DND-41 (cell line): ENCODE data around the gene PBLD.

Experiments
- EZH2 ChIP-seq: IDR thresholded peaks from 3 replicates; pipeline ENCODE4 v1.6.1; 2012; ENCODE audit warnings: borderline replicate concordance, low read depth, mild to moderate bottlenecking, moderate library complexity, low read length, inconsistent platforms; ENCODE audit not compliant: severe bottlenecking
- TF ChIP-seq, protein P1 (sequence below): IDR thresholded peaks from 2 replicates; pipeline ENCODE4 v1.5.1; 2012; ENCODE audit warnings: borderline replicate concordance, low read length, moderate library complexity, mild to moderate bottlenecking; ENCODE audit not compliant: poor library complexity, severe bottlenecking; ENCODE audit errors: extremely low read depth

GRCh38 chr10:68342909-68343516 lies 10.3 kb upstream of the PBLD start:
- TF ChIP-seq, protein P1, sequence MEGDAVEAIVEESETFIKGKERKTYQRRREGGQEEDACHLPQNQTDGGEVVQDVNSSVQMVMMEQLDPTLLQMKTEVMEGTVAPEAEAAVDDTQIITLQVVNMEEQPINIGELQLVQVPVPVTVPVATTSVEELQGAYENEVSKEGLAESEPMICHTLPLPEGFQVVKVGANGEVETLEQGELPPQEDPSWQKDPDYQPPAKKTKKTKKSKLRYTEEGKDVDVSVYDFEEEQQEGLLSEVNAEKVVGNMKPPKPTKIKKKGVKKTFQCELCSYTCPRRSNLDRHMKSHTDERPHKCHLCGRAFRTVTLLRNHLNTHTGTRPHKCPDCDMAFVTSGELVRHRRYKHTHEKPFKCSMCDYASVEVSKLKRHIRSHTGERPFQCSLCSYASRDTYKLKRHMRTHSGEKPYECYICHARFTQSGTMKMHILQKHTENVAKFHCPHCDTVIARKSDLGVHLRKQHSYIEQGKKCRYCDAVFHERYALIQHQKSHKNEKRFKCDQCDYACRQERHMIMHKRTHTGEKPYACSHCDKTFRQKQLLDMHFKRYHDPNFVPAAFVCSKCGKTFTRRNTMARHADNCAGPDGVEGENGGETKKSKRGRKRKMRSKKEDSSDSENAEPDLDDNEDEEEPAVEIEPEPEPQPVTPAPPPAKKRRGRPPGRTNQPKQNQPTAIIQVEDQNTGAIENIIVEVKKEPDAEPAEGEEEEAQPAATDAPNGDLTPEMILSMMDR: no peak
- no peak for TF ChIP-seq EZH2
